ENCODE results near the gene SLC25A45. TPM values are rescaled to one million over a fixed set of nuclear protein-coding genes. Genes with fewer than 3 reads are reported as not detected.

SLC25A45 gene
- total RNA-seq, 1 donor, result 12.6 TPM

GRCh38 chr11:65376138-65376713, 6.2 kb downstream of the SLC25A45 start:
- H3K4me3 ChIP-seq (ENCODE audit: low read length), result no peak overlapping the region
- H3K27me3 ChIP-seq (ENCODE audit: insufficient read depth, low read length), result no peaks in the 10 kb centered on the region
- H3K4me1 ChIP-seq (ENCODE audit: insufficient read depth, low read length), result peaks cover 24% of the 10 kb centered on the region
- H3K9me3 ChIP-seq (ENCODE audit: low read depth, low read length), result no peaks in the 10 kb centered on the region

- Histone ChIP-seq H3K27me3 (ENCODE audit: insufficient read depth, low read length) (no peaks in the 10 kb centered on the region), H3K4me1 (ENCODE audit: insufficient read depth, low read length) (peaks cover 17% of the 10 kb centered on the region), H3K9me3 (ENCODE audit: low read depth, low read length) (no peaks in the 10 kb centered on the region), H3K4me3 (ENCODE audit: low read length) (no peak overlapping the region)
Measured at GRCh38 chr11:65375012-65375411, 7.4 kb downstream of the SLC25A45 start.

GRCh38 chr11:65373839-65374580, 8.4 kb downstream of the SLC25A45 start:
- no peaks in the 10 kb centered on the region for H3K27me3 ChIP-seq (ENCODE audit: insufficient read depth, low read length)
- no peak overlapping the region for H3K4me3 ChIP-seq (ENCODE audit: low read length)
- H3K9me3 ChIP-seq (ENCODE audit: low read depth, low read length), result no peaks in the 10 kb centered on the region
- H3K4me1 ChIP-seq (ENCODE audit: insufficient read depth, low read length), result peaks cover 17% of the 10 kb centered on the region

- Histone ChIP-seq H3K9me3 (ENCODE audit: low read depth, low read length) (no peaks in the 10 kb centered on the region), H3K4me1 (ENCODE audit: insufficient read depth, low read length) (peaks cover 4% of the 10 kb centered on the region), H3K4me3 (ENCODE audit: low read length) (no peak overlapping the region)
Measured at GRCh38 chr11:65370659-65371049, 11.8 kb downstream of the SLC25A45 start.

GRCh38 chr11:65366340-65366773, 16.1 kb downstream of the SLC25A45 start:
- peaks cover 29% of the 10 kb centered on the region for H3K4me1 ChIP-seq (ENCODE audit: insufficient read depth, low read length)
- no peaks in the 10 kb centered on the region for H3K27me3 ChIP-seq (ENCODE audit: insufficient read depth, low read length)
- no peaks in the 10 kb centered on the region for H3K9me3 ChIP-seq (ENCODE audit: low read depth, low read length)
- H3K4me3 ChIP-seq (ENCODE audit: low read length), result no peak overlapping the region

More at GRCh38 chr11:65370659-65371049, 11.8 kb downstream of the SLC25A45 start:
- no peaks in the 10 kb centered on the region for H3K27me3 ChIP-seq (ENCODE audit: insufficient read depth, low read length)

GRCh38 chr11:65363770-65364169, 18.7 kb downstream of the SLC25A45 start:
- Histone ChIP-seq H3K27me3 (ENCODE audit: insufficient read depth, low read length) (no peaks in the 10 kb centered on the region), H3K9me3 (ENCODE audit: low read depth, low read length) (no peaks in the 10 kb centered on the region), H3K4me3 (ENCODE audit: low read length) (no peak overlapping the region), H3K4me1 (ENCODE audit: insufficient read depth, low read length) (peaks cover 29% of the 10 kb centered on the region)

GRCh38 chr11:65362966-65363365, 19.5 kb downstream of the SLC25A45 start:
- Histone ChIP-seq H3K9me3 (ENCODE audit: low read depth, low read length) (no peaks in the 10 kb centered on the region), H3K4me3 (ENCODE audit: low read length) (no peak overlapping the region), H3K27me3 (ENCODE audit: insufficient read depth, low read length) (no peaks in the 10 kb centered on the region), H3K4me1 (ENCODE audit: insufficient read depth, low read length) (peaks cover 29% of the 10 kb centered on the region)

- peaks cover 29% of the 10 kb centered on the region for H3K4me1 ChIP-seq (ENCODE audit: insufficient read depth, low read length)
- no peaks in the 10 kb centered on the region for H3K27me3 ChIP-seq (ENCODE audit: insufficient read depth, low read length)
- H3K9me3 ChIP-seq (ENCODE audit: low read depth, low read length), result no peaks in the 10 kb centered on the region
- H3K4me3 ChIP-seq (ENCODE audit: low read length), result no peak overlapping the region
Measured at GRCh38 chr11:65362320-65362931, 20.0 kb downstream of the SLC25A45 start.

- no peaks in the 10 kb centered on the region for H3K9me3 ChIP-seq (ENCODE audit: low read depth, low read length)
- H3K4me1 ChIP-seq (ENCODE audit: insufficient read depth, low read length), result peaks cover 27% of the 10 kb centered on the region
- H3K4me3 ChIP-seq (ENCODE audit: low read length), result no peak overlapping the region
- H3K27me3 ChIP-seq (ENCODE audit: insufficient read depth, low read length), result no peaks in the 10 kb centered on the region
Measured at GRCh38 chr11:65357856-65358356, 24.5 kb downstream of the SLC25A45 start.

GRCh38 chr11:65356394-65356972, 26.0 kb downstream of the SLC25A45 start:
- Histone ChIP-seq H3K4me3 (ENCODE audit: low read length) (no peak overlapping the region), H3K27me3 (ENCODE audit: insufficient read depth, low read length) (no peaks in the 10 kb centered on the region), H3K4me1 (ENCODE audit: insufficient read depth, low read length) (peaks cover 13% of the 10 kb centered on the region), H3K9me3 (ENCODE audit: low read depth, low read length) (no peaks in the 10 kb centered on the region)

- Histone ChIP-seq H3K4me1 (ENCODE audit: insufficient read depth, low read length) (peaks cover 13% of the 10 kb centered on the region), H3K9me3 (ENCODE audit: low read depth, low read length) (no peaks in the 10 kb centered on the region), H3K4me3 (ENCODE audit: low read length) (peak overlapping the region; percentile 28), H3K27me3 (ENCODE audit: insufficient read depth, low read length) (no peaks in the 10 kb centered on the region)
Measured at GRCh38 chr11:65355776-65356393, 26.6 kb downstream of the SLC25A45 start.

- no peaks in the 10 kb centered on the region for H3K27me3 ChIP-seq (ENCODE audit: insufficient read depth, low read length)
- H3K4me1 ChIP-seq (ENCODE audit: insufficient read depth, low read length), result peaks cover 13% of the 10 kb centered on the region
- no peaks in the 10 kb centered on the region for H3K9me3 ChIP-seq (ENCODE audit: low read depth, low read length)
- peak overlapping the region; percentile 55 for H3K4me3 ChIP-seq (ENCODE audit: low read length)
Measured at GRCh38 chr11:65355013-65355775, 27.3 kb downstream of the SLC25A45 start.

- Histone ChIP-seq H3K4me3 (ENCODE audit: low read length) (peak within 1 kb of the TSS; percentile 55), H3K27me3 (ENCODE audit: insufficient read depth, low read length) (no peaks in the 10 kb centered on the region), H3K9me3 (ENCODE audit: low read depth, low read length) (no peaks in the 10 kb centered on the region), H3K4me1 (ENCODE audit: insufficient read depth, low read length) (peaks cover 13% of the 10 kb centered on the region)
Measured at GRCh38 chr11:65354265-65355012, 28.0 kb downstream of the SLC25A45 start, which contains the start of gene TIGD3. TSS of gene TIGD3 (plus strand) at chr11:65354751. CDS start at chr11:65355809, 1,058 bp downstream.

Data from mononuclear cell (primary cell).